GM23248 (cell line): ENCODE results near the gene VRK3. TPM values are rescaled to one million over a fixed set of nuclear protein-coding genes. Genes with fewer than 3 reads are reported as not detected.

ENCODE experiments used
- DNase-seq: peaks from one replicate; pipeline ENCODE4 v3.0.0-alpha.2; 2015
- H2AFZ ChIP-seq: fragments of 200-600 bp; sonication (generic); 2 replicates; pipeline ENCODE4 v1.6.1; 2016; ENCODE audit warnings: antibody characterized with exemption
- H3F3A ChIP-seq: fragments of 200-600 bp; sonication (generic); 2 replicates; pipeline ENCODE4 v1.6.1; 2016; ENCODE audit warnings: mild to moderate bottlenecking, antibody characterized with exemption, mixed run types; ENCODE audit not compliant: insufficient read depth
- H3K27ac ChIP-seq: fragments of 200-600 bp; sonication (generic); 2 replicates; pipeline ENCODE4 v1.5.1; 2016; ENCODE audit warnings: mild to moderate bottlenecking
- H3K27me3 ChIP-seq: fragments of 200-600 bp; sonication (generic); replicated peaks from 2 replicates; pipeline ENCODE4 v1.6.1; 2016; ENCODE audit warnings: mild to moderate bottlenecking; ENCODE audit not compliant: insufficient read depth
- H3K36me3 ChIP-seq: fragments of 200-600 bp; sonication (generic); 2 replicates; pipeline ENCODE4 v1.6.1; 2016; ENCODE audit warnings: low read depth, mild to moderate bottlenecking
- H3K4me1 ChIP-seq: fragments of 200-600 bp; sonication (generic); 2 replicates; pipeline ENCODE4 v1.6.1; 2016; ENCODE audit warnings: mild to moderate bottlenecking; ENCODE audit not compliant: insufficient read depth
- H3K4me2 ChIP-seq: fragments of 200-600 bp; sonication (generic); one replicate; pipeline ENCODE4 v1.6.1; 2016; ENCODE audit warnings: mild to moderate bottlenecking; ENCODE audit not compliant: unreplicated experiment
- H3K4me3 ChIP-seq: fragments of 200-600 bp; sonication (generic); 2 replicates; pipeline ENCODE4 v1.5.1; 2016; ENCODE audit warnings: mild to moderate bottlenecking
- H3K79me2 ChIP-seq: fragments of 200-600 bp; sonication (generic); 2 replicates; pipeline ENCODE4 v1.6.1; 2016; ENCODE audit warnings: mild to moderate bottlenecking; ENCODE audit not compliant: insufficient read depth
- H3K9ac ChIP-seq: fragments of 200-600 bp; sonication (generic); 2 replicates; pipeline ENCODE4 v1.6.1; 2016; ENCODE audit warnings: mild to moderate bottlenecking
- H3K9me2 ChIP-seq: fragments of 200-600 bp; sonication (generic); 2 replicates; pipeline ENCODE4 v1.6.1; 2016; ENCODE audit warnings: mixed run types, mild to moderate bottlenecking, moderate library complexity; ENCODE audit not compliant: insufficient read depth
- H3K9me3 ChIP-seq: fragments of 200-600 bp; sonication (generic); one replicate; pipeline ENCODE4 v1.6.1; 2017; ENCODE audit warnings: low read depth
- H4K20me1 ChIP-seq: fragments of 200-600 bp; sonication (generic); 2 replicates; pipeline ENCODE4 v1.6.0; 2016; ENCODE audit not compliant: insufficient read depth
- EZH2 ChIP-seq: fragments of 200-600 bp; sonication (generic); IDR thresholded peaks from 2 replicates; pipeline ENCODE4 v1.6.1; 2018; ENCODE audit warnings: antibody characterized with exemption, mild to moderate bottlenecking; ENCODE audit not compliant: insufficient read depth, poor library complexity, severe bottlenecking
- EZH2phosphoT487 ChIP-seq: fragments of 200-600 bp; sonication (generic); IDR thresholded peaks from 2 replicates; pipeline ENCODE4 v1.6.1; 2018; ENCODE audit warnings: antibody characterized with exemption, moderate library complexity, mild to moderate bottlenecking, low read depth; ENCODE audit not compliant: insufficient read depth
- WGBS, 2 experiments: methylation state at CpG; one replicate each; pipeline ENCODE4 v1.1.6; 2015 to 2017; ENCODE audit warnings: low lambda C conversion rate in 2 of 2, low coverage in 1 of 2; ENCODE audit errors: missing lambda C conversion rate in 2 of 2; 5-methylcytosine and 5-hydroxymethylcytosine counted together
- in situ Hi-C: fragments of 300-500 bp; cut with MboI; formaldehyde crosslinking; loops from 2 replicates; pipeline ENCODE4 v1.15.0; 2020
- polyA plus RNA-seq: library from polyadenylated mRNA; unstranded; fragments of >200 nt; fragmentation: Nextera tagmentation; extraction: Ambion mirVana; gene quantifications from 2 replicates; pipeline ENCODE4 v1.2.1, GENCODE V29; 2016
- total RNA-seq: library from RNA; depleted of rRNA; stranded (reverse); fragments of >200 nt; shearing (Covaris generic); gene quantifications from 2 replicates; pipeline ENCODE4 v1.2.3, GENCODE V29; 2014

Gene VRK3
- total and polyA plus RNA-seq, 2 experiments from 2014 or later, result 30.8 to 45.6 TPM

DNA sequence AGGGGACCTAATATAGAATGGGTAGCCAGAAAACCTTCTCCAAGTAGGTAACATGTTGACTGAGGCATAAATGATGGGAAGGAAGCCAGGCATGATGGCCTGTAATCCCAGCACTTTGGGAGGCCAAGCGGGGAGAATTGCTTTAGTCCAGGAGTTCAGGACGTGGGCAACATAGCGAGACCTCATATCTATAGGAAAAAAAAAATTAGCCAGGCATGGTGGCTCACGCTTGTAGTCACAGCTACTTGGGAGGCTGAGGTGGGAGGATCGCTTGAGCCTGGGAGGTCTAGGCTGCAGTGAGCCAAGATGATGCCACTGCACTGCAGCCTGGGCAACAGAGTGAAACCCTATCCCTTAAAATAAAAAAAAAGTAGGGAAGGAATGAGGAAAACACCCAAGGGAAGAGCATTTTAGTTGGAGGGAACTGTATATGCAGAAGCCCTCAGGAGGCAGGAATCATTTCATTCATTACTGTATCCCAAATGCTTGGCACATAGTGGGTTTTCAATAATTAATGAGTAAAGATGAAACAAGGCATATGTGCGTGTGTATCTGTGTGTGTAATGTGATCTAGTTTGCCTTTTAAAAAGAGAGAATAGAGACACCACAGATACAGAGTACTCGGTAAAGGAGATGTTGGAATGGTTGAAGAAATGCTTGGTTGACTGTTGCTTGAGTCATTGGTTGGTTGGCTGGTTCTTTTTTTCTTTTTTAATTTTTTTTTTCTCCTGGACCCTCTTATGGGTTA lies 93.7 kb downstream of the VRK3 start:
- peaks cover 27% of the 10 kb centered on the region for H3K79me2 ChIP-seq
- 96 to 97% methylated on average over 7 of the region's 7 CpGs for WGBS, 2 experiments
- H3K4me1 ChIP-seq, result peaks cover 7% of the 10 kb centered on the region; the same call in 1 of the 2 replicates
- H2AFZ ChIP-seq, result no peak overlapping the region
- no peak for TF ChIP-seq EZH2
- no peak for TF ChIP-seq EZH2phosphoT487
- no peak overlapping the region for H3K4me3 ChIP-seq
- H3K36me3 ChIP-seq, result no peaks in the 10 kb centered on the region
- no peaks in the 10 kb centered on the region for H3K9me3 ChIP-seq
- H3F3A ChIP-seq, result peaks cover 12% of the 10 kb centered on the region
- DNase-seq, result no peak
- no peaks in the 10 kb centered on the region for H3K27me3 ChIP-seq
- no peak overlapping the region for H3K4me2 ChIP-seq
- H3K9me2 ChIP-seq, result no peaks in the 10 kb centered on the region
- H4K20me1 ChIP-seq, result no peaks in the 10 kb centered on the region
- H3K27ac ChIP-seq, result no peak overlapping the region
- in situ Hi-C loops, result loop anchor here (25.0 kb wide), 1 partner anchor 206 kb away; no protein-coding TSS in a partner anchor
- no peak overlapping the region for H3K9ac ChIP-seq

DNA sequence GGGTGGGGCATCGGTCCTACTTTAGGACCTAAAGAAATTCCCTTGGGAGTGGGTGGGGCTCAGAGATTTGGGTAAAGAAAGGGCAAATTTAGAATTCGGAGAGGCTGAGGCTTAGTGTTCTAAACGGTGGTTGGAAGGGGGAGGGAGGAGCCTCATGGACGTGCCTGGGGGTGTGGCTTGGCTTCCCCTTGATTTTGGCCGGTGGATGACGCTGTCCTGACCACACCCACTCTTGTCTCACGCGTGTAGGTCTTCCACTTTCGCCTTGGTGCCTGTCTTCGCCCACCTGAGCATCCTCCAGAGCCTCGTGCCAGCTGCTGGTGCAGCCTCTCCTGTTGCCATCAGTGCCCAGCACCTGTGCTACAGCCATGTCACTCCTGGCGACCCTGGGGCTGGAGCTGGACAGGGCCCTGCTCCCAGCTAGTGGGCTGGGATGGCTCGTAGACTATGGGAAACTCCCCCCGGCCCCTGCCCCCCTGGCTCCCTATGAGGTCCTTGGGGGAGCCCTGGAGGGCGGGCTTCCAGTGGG lies 94.6 kb downstream of the VRK3 start:
- H4K20me1 ChIP-seq, result no peaks in the 10 kb centered on the region
- no peaks in the 10 kb centered on the region for H3K9me2 ChIP-seq
- peaks cover 7% of the 10 kb centered on the region; the same call in 1 of the 2 replicates for H3K4me1 ChIP-seq
- peak; percentile 56 for DNase-seq
- in situ Hi-C loops, result loop anchor here (25.0 kb wide), 1 partner anchor 207 kb away; no protein-coding TSS in a partner anchor
- peaks cover 12% of the 10 kb centered on the region for H3F3A ChIP-seq
- peak overlapping the region; percentile 98 for H3K4me3 ChIP-seq
- H3K9me3 ChIP-seq, result no peaks in the 10 kb centered on the region
- H3K79me2 ChIP-seq, result peaks cover 36% of the 10 kb centered on the region
- H3K36me3 ChIP-seq, result peaks cover 4% of the 10 kb centered on the region; the same call in 1 of the 2 replicates
- WGBS, 2 experiments, result 53 to 55% methylated on average over 14 to 15 of the region's 15 CpGs
- no peak overlapping the region for H3K9ac ChIP-seq
- peak overlapping the region; percentile 93 for H2AFZ ChIP-seq
- H3K4me2 ChIP-seq, result no peak overlapping the region
- TF ChIP-seq EZH2 (no peak), EZH2phosphoT487 (no peak)
- no peak overlapping the region for H3K27ac ChIP-seq
- no peaks in the 10 kb centered on the region for H3K27me3 ChIP-seq

DNA sequence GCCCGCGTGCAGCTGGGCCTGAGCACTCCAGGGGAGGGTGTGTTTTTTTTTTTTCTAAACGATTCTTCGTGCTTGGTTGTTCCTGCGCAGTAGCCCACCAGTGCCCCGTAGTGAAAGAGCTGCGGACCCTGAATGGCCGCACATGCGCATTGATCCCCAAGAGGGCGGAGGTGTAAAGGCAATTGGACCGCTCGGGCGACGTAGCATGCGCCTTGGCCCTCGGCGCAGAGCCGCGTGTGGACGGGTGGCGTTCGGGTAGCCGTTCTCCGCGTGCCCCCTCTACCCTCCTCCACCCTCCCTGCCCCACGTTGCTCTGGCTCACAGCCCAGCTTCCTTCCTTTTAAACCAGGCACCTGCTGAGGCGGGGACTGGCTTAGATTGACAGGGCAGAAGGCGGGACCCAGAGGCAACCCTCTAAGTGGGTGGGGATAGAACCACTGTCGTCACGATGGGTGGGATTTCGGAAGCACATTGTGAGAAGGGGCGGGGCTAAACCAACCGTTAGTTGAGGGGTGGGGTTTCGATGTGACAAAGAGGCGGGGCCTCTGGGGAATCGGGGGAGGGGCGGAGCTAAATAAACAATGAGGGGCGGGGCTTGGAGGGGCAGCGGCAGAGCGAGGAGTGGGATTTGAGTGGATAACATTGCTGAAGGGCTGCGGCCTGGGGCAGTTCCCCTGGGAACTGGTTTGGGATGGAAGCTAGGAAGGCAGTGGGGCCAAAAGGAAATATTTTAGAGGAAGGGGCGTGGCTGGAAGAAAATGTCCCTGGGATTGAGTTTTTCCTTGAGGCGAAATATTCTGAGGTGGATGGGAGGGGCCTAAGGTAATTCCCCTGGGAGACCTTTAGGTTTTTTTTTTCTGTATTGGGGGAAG lies 95.3 kb downstream of the VRK3 start:
- no peaks in the 10 kb centered on the region for H3K9me3 ChIP-seq
- H3F3A ChIP-seq, result peaks cover 12% of the 10 kb centered on the region
- WGBS, 2 experiments, result 4% methylated on average over 35 to 43 of the region's 43 CpGs
- peaks cover 43% of the 10 kb centered on the region for H3K79me2 ChIP-seq
- H3K27me3 ChIP-seq, result no peaks in the 10 kb centered on the region
- H2AFZ ChIP-seq, result peak overlapping the region; percentile 93
- peak overlapping the region; percentile 87 for H3K27ac ChIP-seq
- peak overlapping the region; percentile 98 for H3K4me3 ChIP-seq
- H3K36me3 ChIP-seq, result peaks cover 7% of the 10 kb centered on the region; the same call in 1 of the 2 replicates
- H3K4me2 ChIP-seq, result peak overlapping the region; percentile 80
- TF ChIP-seq EZH2phosphoT487 (no peak), EZH2 (no peak)
- no peaks in the 10 kb centered on the region for H3K9me2 ChIP-seq
- in situ Hi-C loops, result loop anchor here (25.0 kb wide), 1 partner anchor 207 kb away; no protein-coding TSS in a partner anchor
- H3K9ac ChIP-seq, result peak overlapping the region; percentile 94
- peaks cover 7% of the 10 kb centered on the region; the same call in 1 of the 2 replicates for H3K4me1 ChIP-seq
- no peaks in the 10 kb centered on the region for H4K20me1 ChIP-seq
- DNase-seq, result peak; percentile 99

DNA sequence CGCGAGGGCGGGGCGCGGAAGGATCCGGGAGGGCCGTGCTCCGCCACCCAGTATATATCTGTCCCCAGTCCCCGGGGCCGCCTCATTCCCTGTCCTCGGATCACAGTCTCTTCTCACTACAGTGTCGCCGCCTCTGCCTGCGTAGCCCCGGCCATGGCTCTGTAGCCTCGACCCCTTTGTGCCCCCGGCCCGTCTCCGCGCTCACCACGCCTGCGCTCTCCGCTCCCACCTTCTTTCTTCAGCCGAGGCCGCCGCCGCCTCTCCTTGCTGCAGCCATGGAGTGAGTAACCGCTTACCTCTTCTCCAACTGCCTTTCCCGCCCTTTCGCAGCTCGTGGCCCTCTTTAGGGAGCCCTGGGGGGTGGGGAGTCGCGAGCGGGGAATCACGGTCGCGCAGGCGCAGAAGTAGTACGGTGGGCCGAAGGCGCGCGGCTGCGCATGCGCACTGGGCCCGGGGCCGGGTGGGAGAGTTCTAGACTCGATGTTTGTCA lies 96.0 kb downstream of the VRK3 start, which contains the start of the genes ATF5 and NUP62:
TSS of gene ATF5 (plus strand) at position 85 of the 490 bp plus-strand sequence. CDS start 1,646 bp downstream, outside the sequence.
TSS of gene NUP62 (minus strand) at position 384 of the 490 bp plus-strand sequence. CDS start 19,697 bp downstream, outside the sequence.
- TF ChIP-seq EZH2, result no peak
- TF ChIP-seq EZH2phosphoT487, result no peak
- Histone ChIP-seq H2AFZ (peak within 1 kb of the TSS; percentile 93), H3K36me3 (peaks cover 7% of the 10 kb centered on the region; the same call in 1 of the 2 replicates), H3K9ac (peak within 1 kb of the TSS; percentile 94), H3K9me2 (no peaks in the 10 kb centered on the region), H3K79me2 (peaks cover 50% of the 10 kb centered on the region), H4K20me1 (no peaks in the 10 kb centered on the region), H3K27me3 (no peaks in the 10 kb centered on the region), H3K4me1 (peaks cover 7% of the 10 kb centered on the region; the same call in 1 of the 2 replicates), H3K4me3 (peak within 1 kb of the TSS; percentile 98), H3K27ac (peak within 1 kb of the TSS; percentile 87), H3K4me2 (peak within 1 kb of the TSS; percentile 80), H3K9me3 (no peaks in the 10 kb centered on the region), H3F3A (peaks cover 12% of the 10 kb centered on the region)
- WGBS, 2 experiments, result 0 to 2% methylated on average over 31 to 48 of the region's 48 CpGs
- peak; percentile 89 for DNase-seq
- in situ Hi-C loops, result loop anchor here (25.0 kb wide), 1 partner anchor 208 kb away; no protein-coding TSS in a partner anchor
